ENCODE measurements around the gene GPR160. TPM values are rescaled to one million over a fixed set of nuclear protein-coding genes. Genes with fewer than 3 reads are reported as not detected.

The GPR160 gene
- total RNA-seq, 1 experiment from 2014 or later: 66.6 TPM

DNA sequence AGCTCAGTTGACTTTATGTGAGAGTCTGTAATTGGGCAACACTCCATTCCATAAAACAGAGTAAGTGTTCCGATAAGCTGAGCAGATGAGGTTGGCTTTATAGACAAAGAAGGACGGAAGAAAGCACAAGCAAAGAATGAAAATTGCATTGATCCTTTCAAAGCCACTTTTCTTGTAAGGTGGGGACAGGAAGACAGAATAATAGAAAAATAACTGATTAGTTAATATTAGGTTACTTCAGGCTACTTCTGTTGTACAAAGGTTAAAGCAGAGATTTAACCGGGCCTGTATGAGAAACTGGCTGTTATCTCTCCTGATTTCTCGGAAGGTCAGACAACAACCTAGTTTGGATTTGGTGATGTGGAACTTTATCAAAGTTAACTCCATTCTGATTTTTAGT, 15.5 kb upstream of the GPR160 start:
- DNase-seq (ENCODE audit: low read depth): no peak
- in situ Hi-C loops (cut with HindIII; ENCODE audit: low pct_unique_long_range_greater_than_20kb, low sequenced_read_pairs): no loop called here

- DNase-seq (ENCODE audit: low read depth): no peak
- in situ Hi-C loops (cut with HindIII; ENCODE audit: low pct_unique_long_range_greater_than_20kb, low sequenced_read_pairs): no loop called here
These were observed 14.6 kb upstream of the GPR160 start for GRCh38 chr3:170023165-170023564.

DNA sequence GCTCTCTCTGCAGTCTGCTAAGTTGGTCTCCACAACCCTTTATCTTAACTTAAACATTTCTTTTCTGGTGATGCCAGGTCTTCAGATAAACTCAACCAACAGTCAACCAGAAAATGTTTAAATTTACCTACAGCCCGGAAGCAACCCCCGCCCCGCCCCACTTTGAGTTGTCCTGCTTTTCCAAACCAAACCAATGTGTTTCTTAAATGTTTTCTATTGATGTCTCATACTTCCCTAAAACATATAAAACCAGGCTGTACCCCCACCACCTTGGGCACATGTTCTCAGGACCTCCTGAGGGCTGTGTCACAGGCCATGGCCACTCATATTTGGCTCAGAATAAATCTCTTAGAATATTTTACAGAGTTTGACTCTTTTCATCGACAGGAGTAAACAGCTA, 13.2 kb upstream of the GPR160 start:
- DNase-seq (ENCODE audit: low read depth): no peak
- in situ Hi-C loops (cut with HindIII; ENCODE audit: low pct_unique_long_range_greater_than_20kb, low sequenced_read_pairs): no loop called here

- no peak for DNase-seq (ENCODE audit: low read depth)
- in situ Hi-C loops (cut with HindIII; ENCODE audit: low pct_unique_long_range_greater_than_20kb, low sequenced_read_pairs): no loop called here
These were observed 10.3 kb upstream of the GPR160 start for GRCh38 chr3:170027233-170028102.

GRCh38 chr3:170033489-170033888, 4.3 kb upstream of the GPR160 start:
- in situ Hi-C loops (cut with HindIII; ENCODE audit: low pct_unique_long_range_greater_than_20kb, low sequenced_read_pairs): no loop called here
- no peak for DNase-seq (ENCODE audit: low read depth)

- no peak for DNase-seq (ENCODE audit: low read depth)
- in situ Hi-C loops (cut with HindIII; ENCODE audit: low pct_unique_long_range_greater_than_20kb, low sequenced_read_pairs): no loop called here
These were observed 777 bp downstream of the GPR160 start for GRCh38 chr3:170038434-170039110.

DNA sequence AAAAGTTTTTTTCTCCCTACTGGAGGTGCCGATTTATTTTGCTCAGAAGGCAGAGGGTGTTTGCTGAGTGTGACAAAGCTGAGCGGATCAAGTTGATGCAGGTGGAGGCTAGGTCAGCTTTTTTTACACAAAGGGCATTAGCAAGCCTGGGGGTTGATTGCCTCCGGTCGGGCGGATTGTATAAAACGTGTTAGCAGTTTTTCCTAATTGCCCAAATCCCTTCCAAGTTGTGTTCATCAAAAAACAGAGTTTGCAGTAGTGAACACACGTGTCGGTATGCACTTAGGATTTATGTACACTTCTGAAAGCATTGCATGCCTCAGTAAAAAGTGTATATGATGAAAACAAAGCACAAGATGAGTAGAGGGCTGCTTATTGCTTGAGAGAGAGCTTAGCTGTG, 2.6 kb downstream of the GPR160 start:
- in situ Hi-C loops (cut with HindIII; ENCODE audit: low pct_unique_long_range_greater_than_20kb, low sequenced_read_pairs): no loop called here
- no peak for DNase-seq (ENCODE audit: low read depth)

GRCh38 chr3:170043506-170043905, 5.7 kb downstream of the GPR160 start:
- in situ Hi-C loops (cut with HindIII; ENCODE audit: low pct_unique_long_range_greater_than_20kb, low sequenced_read_pairs): no loop called here
- no peak for DNase-seq (ENCODE audit: low read depth)

DNA sequence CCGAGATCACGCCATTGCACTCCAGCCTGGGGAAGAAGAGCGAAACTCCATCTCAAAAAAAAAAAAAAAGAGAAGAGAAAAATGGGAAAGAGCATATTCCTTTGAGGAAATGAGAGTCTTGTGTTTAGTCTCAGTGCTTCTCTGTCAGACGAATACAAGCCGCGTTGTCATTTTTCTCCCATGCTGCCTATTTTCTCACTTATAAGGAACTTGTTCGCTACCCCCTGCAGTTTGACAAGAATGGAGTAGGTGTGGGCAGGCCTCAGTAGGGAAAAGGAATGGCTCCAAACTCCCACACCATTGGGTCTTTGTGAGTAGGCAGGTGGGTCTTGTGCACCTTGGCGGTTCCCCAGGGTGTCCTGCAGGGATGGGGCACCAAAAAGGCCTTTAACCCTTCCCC, 6.5 kb downstream of the GPR160 start:
- DNase-seq (ENCODE audit: low read depth): no peak
- in situ Hi-C loops (cut with HindIII; ENCODE audit: low pct_unique_long_range_greater_than_20kb, low sequenced_read_pairs): no loop called here

GRCh38 chr3:170044795-170045244, 7.0 kb downstream of the GPR160 start:
- no peak for DNase-seq (ENCODE audit: low read depth)
- in situ Hi-C loops (cut with HindIII; ENCODE audit: low pct_unique_long_range_greater_than_20kb, low sequenced_read_pairs): no loop called here

DNA sequence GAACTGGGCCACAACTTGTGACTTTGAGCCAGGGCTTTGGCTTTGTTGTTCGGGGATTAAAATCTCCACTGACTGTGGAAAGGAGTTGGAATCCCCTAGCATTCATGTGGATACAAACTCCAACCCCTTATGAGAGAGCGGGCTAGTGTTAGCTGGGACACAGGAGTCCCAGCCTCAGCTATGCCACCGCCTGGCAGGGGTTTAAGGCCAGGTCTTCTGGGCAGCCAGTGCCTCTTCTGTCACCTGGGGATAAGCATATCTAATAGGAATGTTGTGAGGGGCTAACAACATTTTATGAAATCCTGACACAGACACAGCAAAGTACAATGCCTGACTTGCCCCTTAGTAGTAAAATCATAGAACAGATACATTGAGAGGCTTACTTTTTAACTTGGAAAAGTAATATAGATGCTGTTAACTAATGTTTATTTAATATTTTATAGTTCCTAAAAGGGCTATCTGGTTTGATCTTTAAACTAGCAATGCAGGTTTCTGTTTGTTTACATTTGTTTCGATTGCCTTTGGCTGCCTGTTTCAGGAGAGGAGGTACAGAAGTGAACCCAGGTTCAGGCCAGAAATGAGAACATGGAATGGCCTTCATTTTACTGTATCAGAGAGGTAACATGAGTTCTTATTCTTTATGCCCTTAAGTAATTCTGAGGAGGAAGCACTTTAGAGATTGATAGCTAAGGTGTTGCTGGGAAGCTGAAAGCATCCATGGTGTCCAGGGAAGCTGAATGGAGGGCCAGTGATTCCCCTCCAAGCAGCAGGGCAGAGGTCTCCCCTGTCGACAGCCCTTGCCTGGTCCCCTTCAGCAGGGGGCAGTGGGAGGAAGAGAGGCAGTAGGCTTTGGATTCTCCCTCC, 8.7 kb downstream of the GPR160 start:
- in situ Hi-C loops (cut with HindIII; ENCODE audit: low pct_unique_long_range_greater_than_20kb, low sequenced_read_pairs): no loop called here

DNA sequence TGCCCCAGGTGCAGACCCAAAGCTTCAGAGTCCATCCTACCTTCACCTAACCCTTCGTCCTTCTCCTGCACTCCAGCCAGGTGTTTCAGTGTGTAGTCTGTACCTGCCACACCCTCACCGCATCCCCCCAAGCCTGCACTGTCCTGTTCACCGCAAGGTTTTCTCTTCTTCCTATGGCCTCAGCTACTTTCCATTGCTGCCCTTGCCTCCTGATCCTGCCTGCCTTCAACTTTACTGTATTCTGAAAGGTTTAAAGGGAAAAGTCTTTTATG, 9.3 kb downstream of the GPR160 start:
- in situ Hi-C loops (cut with HindIII; ENCODE audit: low pct_unique_long_range_greater_than_20kb, low sequenced_read_pairs): no loop called here

More for the DNA sequence above, 8.7 kb downstream of the GPR160 start:
- DNase-seq (ENCODE audit: low read depth): no peak

GRCh38 chr3:170049146-170050000, 11.6 kb downstream of the GPR160 start:
- DNase-seq (ENCODE audit: low read depth): peak; percentile 98
- in situ Hi-C loops (cut with HindIII; ENCODE audit: low pct_unique_long_range_greater_than_20kb, low sequenced_read_pairs): no loop called here

More for the DNA sequence above, 9.3 kb downstream of the GPR160 start:
- no peak for DNase-seq (ENCODE audit: low read depth)

DNA sequence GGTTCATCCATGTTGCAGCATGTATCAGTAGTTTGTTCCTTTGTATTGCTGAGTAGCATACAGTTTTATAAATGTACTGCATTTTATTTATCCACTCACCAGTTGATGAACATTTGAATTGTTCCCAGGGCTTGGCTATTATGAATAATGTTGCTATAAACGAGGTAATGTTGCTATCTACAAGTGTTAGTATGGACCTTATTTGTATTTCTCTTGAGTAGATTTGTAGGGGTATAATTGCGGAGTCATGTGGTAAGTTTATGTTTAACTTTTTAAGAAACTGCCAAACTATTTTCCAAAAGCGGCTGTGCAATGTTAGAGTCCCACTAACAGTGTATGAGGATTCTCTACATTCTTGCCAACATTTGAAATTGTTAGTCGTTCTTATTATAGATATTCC, 13.0 kb downstream of the GPR160 start:
- in situ Hi-C loops (cut with HindIII; ENCODE audit: low pct_unique_long_range_greater_than_20kb, low sequenced_read_pairs): no loop called here
- no peak for DNase-seq (ENCODE audit: low read depth)

DNA sequence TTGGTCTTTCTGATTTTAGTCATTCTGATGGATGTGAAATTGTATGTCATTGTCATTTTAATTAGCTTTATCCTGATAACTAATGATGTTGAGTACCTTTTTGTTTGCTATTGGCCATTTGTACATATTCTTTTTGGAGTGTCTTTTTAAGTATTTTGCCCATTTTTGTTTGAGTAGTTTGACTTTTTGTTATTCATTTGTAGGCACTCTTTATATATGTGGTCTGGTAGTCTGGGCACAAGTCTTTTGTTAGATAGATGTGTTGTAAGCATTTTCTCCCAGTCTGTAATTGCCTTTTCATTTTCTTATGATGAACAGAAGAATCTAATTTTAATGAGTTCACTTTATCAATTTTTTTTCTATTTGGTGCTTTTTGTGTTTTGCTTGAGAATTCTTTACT, 14.6 kb downstream of the GPR160 start:
- no peak for DNase-seq (ENCODE audit: low read depth)
- in situ Hi-C loops (cut with HindIII; ENCODE audit: low pct_unique_long_range_greater_than_20kb, low sequenced_read_pairs): no loop called here

DNA sequence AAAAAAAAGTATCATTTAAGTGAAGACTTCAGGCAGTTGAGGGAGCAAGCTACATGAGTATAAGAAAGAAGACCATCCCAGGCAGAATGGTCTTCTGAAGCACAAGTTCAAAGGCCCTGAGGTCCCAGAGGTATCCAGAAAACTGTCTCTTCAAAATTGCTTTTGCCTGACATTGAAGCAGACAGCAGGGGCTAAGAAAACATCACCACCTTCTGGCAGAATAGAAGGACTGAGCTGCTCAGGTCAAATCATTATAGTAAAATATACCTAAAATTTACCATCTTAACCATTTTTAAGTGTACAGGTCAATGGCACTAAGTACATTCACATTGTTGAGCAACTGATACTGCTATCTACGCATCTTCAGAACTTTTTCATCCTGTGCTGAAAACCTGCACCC, 16.4 kb downstream of the GPR160 start:
- in situ Hi-C loops (cut with HindIII; ENCODE audit: low pct_unique_long_range_greater_than_20kb, low sequenced_read_pairs): no loop called here
- no peak for DNase-seq (ENCODE audit: low read depth)

DNA sequence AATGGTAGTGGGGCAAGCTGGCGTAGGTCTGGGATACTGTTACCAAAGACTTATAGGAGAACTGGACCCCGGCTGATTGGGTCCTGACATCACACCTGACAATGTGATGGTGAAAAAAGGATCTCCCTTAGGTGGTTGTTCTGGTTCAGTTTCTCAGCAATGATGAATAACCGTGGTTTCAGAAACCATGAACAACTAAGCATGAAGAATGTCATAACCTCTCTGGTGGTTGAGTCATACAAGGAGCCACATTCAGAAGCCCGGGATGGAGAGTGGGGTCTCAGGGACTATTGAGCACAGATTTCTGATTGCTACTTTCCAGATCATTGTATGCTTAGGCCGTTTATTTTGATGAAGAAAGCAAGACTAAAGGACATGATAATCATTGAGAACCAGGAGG, 17.4 kb downstream of the GPR160 start:
- in situ Hi-C loops (cut with HindIII; ENCODE audit: low pct_unique_long_range_greater_than_20kb, low sequenced_read_pairs): no loop called here

More for the DNA sequence above, 17.4 kb downstream of the GPR160 start:
- peak; percentile 76 for DNase-seq (ENCODE audit: low read depth)
